Measurements from ENCODE around the gene HPS1. TPM values are rescaled to one million over a fixed set of nuclear protein-coding genes. Genes with fewer than 3 reads are reported as not detected.

HPS1 gene
- total and polyA plus RNA-seq, 8 donors, result 24.6 to 38.7 (median 29.4) TPM

DNA sequence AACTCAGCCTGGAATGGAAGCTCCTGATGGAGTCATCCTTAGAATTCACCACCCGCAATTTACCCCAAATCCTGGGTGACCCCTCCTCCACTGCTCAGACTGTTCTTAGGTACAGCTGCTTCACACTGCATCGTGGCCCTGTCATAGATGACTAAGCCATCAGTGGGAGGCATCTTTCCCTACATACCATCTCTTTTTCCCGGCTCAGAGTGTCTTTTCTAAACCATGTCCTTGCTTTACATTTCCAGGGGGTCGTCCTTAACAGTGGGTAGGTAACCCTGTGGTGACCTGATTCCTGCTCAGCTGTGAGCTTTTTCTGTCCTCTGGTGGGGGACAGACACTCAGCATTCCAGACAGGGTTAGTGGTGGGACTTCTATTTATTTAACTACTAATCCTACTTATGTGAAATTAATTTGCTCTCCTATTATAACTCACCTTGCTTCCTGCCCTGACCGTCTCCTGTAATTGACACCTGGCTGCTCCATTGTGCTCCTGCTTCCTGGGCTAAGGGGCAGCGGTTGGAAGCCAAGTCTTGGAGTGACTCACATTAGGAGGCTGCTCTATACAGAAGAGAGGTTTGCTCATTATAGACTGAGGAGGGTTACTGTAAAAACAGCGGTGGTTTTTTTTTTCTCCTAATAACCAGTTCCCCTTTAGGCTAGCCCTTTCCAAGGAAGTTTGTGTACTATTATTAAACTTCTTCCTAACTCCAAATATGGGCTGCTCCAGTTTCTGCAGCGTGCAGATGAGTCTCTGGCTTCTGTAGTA, 72.3 kb downstream of the HPS1 start:
- Histone ChIP-seq H3K27me3 (no peaks in the 10 kb centered on the region), H3K36me3 (no peaks in the 10 kb centered on the region), H3K4me1 (no peaks in the 10 kb centered on the region), H3K9me3 (no peaks in the 10 kb centered on the region), H3K27ac (no peak overlapping the region), H3K4me3 (no peak overlapping the region)
- DNase-seq (no peak), ATAC-seq (peak in 3 of 4 donors; percentile 13 to 67 (median 22)), FAIRE-seq (no peak)
- TF ChIP-seq, protein P1, sequence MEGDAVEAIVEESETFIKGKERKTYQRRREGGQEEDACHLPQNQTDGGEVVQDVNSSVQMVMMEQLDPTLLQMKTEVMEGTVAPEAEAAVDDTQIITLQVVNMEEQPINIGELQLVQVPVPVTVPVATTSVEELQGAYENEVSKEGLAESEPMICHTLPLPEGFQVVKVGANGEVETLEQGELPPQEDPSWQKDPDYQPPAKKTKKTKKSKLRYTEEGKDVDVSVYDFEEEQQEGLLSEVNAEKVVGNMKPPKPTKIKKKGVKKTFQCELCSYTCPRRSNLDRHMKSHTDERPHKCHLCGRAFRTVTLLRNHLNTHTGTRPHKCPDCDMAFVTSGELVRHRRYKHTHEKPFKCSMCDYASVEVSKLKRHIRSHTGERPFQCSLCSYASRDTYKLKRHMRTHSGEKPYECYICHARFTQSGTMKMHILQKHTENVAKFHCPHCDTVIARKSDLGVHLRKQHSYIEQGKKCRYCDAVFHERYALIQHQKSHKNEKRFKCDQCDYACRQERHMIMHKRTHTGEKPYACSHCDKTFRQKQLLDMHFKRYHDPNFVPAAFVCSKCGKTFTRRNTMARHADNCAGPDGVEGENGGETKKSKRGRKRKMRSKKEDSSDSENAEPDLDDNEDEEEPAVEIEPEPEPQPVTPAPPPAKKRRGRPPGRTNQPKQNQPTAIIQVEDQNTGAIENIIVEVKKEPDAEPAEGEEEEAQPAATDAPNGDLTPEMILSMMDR (IDR thresholded peaks at IDR 0.05), result no peak
- intact Hi-C loops (cut with DNase I), result no loop called here
- 58 to 59% methylated on average over 8 of the region's 8 CpGs for WGBS, 2 donors

- Histone ChIP-seq H3K27ac (no peak overlapping the region), H3K27me3 (no peaks in the 10 kb centered on the region), H3K4me1 (no peaks in the 10 kb centered on the region), H3K9me3 (no peaks in the 10 kb centered on the region), H3K4me3 (no peak overlapping the region), H3K36me3 (no peaks in the 10 kb centered on the region)
- TF ChIP-seq, protein P1 (IDR thresholded peaks at IDR 0.05), result no peak
- DNase-seq, result no peak
- 57 to 67% methylated on average over 12 of the region's 12 CpGs for WGBS, 2 donors
- intact Hi-C loops (cut with DNase I), result no loop called here
- ATAC-seq, result no peak
- no peak for FAIRE-seq
These were observed 73.3 kb downstream of the HPS1 start for GRCh38 chr10:98373260-98374040.

GRCh38 chr10:98370831-98371820, 75.6 kb downstream of the HPS1 start:
- Histone ChIP-seq H3K4me3 (no peak overlapping the region), H3K36me3 (no peaks in the 10 kb centered on the region), H3K9me3 (no peaks in the 10 kb centered on the region), H3K27me3 (no peaks in the 10 kb centered on the region), H3K27ac (no peak overlapping the region), H3K4me1 (no peaks in the 10 kb centered on the region)
- 70 to 81% methylated on average over 14 of the region's 14 CpGs for WGBS, 2 donors
- TF ChIP-seq, protein P1 (IDR thresholded peaks at IDR 0.05), result no peak
- intact Hi-C loops (cut with DNase I), result no loop called here
- ATAC-seq, result no peak
- no peak for FAIRE-seq
- DNase-seq, result no peak

DNA sequence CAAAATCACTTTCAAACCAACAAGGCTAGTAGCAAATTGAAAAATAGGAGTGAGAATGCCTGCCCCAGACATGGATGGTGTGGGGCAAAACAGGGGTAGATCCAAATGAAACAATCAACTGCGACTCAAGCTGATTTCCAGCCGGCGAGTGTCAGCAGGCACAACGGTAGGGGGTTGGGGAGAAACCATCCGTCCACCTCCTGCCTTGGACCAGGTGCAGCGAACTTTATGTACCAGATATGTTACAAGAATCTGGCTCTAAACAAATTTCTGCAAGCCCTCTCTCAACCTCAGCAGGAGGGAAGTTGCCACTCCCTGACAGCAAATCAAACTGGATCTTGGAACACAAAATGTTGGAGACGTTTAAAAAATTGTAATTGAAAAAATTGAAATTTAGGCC, 76.9 kb downstream of the HPS1 start:
- no peak overlapping the region for H3K27ac ChIP-seq
- 74 to 84% methylated on average over 7 of the region's 7 CpGs for WGBS, 2 donors
- ATAC-seq (no peak), FAIRE-seq (no peak), DNase-seq (no peak)
- no peaks in the 10 kb centered on the region for H3K36me3 ChIP-seq
- H3K27me3 ChIP-seq, result no peaks in the 10 kb centered on the region
- H3K9me3 ChIP-seq, result no peaks in the 10 kb centered on the region
- H3K4me3 ChIP-seq, result no peak overlapping the region
- intact Hi-C loops (cut with DNase I), result no loop called here
- H3K4me1 ChIP-seq, result no peaks in the 10 kb centered on the region
- TF ChIP-seq, protein P1 (IDR thresholded peaks at IDR 0.05), result no peak

All from pancreas (tissue), 10 donors.